GM18508 (cell line): ENCODE data around the gene OR5AL1.
"Not testable (repeated sequence)": the region's sequence is repeated elsewhere in the genome, so short reads cannot be mapped to it uniquely, and the experiment has no call there.

Experiments used
- ATAC-seq: cut with Tn5 transposase; IDR thresholded peaks from one replicate; pipeline ENCODE4 v1.9.1; 2021; ENCODE audit warnings: moderate number of reproducible peaks; ENCODE audit not compliant: insufficient read depth, unreplicated experiment

The OR5AL1 gene

GRCh38 chr11:56412396-56412795, at the start of gene OR5AL1:
Gene OR5AL1, plus strand, starts transcription at chr11:56412696.
- no peak for ATAC-seq

GRCh38 chr11:56375324-56375723, 37.2 kb upstream of the OR5AL1 start, which contains the start of gene OR8U1:
Gene OR8U1, plus strand, starts transcription at chr11:56375624. Its CDS starts 0 bp downstream, at chr11:56375624.
- no peak for ATAC-seq

DNA sequence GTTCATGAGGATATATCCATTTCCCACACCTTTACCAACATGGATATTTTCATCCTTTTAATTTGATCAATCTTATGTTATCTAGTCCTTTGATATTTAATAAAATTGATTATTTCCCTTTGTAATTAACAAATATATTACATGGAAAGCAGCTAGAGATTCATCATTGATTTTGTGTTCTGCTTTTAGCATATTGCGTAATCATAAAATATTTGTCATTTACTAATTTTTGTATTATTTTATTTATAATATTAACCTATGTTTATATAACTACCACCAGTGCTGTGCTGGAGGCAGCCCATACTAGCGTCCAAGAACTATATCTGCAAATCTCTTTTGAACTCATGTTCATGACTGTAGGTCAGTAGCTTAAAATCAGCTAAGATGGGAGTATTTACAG, 32.4 kb upstream of the OR5AL1 start:
- no peak for ATAC-seq

DNA sequence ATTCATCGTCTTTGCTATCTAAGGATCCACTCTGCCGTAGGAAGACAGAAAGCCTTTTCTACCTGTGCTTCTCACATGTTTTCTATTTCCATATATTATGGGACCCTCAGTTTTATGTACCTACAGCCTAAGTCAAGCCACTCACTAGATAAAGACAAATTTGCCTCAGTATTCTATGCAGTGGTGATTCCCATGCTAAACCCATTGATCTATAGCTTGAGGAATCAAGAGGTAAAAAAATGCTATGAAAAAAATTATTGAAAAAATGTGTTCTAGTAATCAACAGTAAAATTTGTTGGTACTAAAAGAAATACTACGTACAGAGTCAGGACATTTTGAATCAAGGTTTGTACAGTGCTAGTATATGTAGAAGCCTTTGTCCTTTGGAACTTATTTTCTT, 18.1 kb upstream of the OR5AL1 start:
- no peak for ATAC-seq

DNA sequence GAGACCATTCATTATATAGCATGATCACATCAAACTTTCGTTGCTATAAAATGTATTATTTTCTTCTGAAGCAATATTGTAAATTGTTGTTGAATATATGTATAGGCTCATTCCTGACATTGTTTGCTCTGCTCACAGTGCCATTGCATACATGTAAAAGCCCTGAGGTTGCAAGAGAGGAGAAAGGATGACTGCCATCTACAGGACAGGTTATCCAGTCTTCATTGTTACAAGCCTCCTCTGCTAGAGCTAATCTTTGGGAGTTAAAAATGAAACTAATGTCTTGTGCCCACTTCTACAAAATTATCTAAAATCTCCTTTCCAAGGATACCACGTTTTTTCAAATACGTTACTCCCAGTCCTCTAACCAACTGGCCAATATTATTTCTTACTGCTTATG, 16.4 kb upstream of the OR5AL1 start:
- no peak for ATAC-seq

DNA sequence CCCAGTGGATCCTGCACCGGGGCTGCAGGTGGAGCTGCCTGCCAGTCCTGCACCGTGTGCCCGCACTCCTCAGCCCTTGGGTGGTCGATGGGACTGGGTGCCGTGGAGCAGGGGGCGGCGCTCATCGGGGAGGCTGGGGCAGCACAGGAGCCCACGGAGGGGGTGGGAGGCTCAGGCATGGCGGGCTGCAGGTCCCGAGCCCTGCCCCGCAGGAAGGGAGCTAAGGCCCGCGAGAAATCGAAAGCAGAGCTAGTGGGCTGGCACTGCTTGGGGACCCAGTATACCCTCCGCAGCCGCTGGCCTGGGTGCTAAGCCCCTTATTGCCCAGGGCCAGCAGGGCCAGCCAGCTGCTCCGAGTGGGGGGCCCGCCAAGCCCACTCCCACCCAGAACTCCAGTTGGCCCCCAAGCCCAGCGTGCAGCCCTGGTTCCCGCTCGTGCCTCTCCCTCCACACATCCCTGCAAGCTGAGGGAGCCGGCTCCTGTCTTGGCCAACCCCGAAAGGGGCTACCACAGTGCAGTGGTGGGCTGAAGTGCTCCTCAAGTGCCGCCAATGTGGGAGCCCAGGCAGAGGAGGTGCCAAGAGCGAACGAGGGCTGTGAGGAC, 10.5 kb upstream of the OR5AL1 start:
- not testable (repeated sequence) for ATAC-seq

- ATAC-seq, result no peak
These were observed 8.1 kb upstream of the OR5AL1 start for GRCh38 chr11:56404393-56404792.

- no peak for ATAC-seq
These were observed 1.7 kb upstream of the OR5AL1 start for GRCh38 chr11:56410801-56411200.

- no peak for ATAC-seq
These were observed 41.0 kb downstream of the OR5AL1 start for GRCh38 chr11:56453521-56453920.

DNA sequence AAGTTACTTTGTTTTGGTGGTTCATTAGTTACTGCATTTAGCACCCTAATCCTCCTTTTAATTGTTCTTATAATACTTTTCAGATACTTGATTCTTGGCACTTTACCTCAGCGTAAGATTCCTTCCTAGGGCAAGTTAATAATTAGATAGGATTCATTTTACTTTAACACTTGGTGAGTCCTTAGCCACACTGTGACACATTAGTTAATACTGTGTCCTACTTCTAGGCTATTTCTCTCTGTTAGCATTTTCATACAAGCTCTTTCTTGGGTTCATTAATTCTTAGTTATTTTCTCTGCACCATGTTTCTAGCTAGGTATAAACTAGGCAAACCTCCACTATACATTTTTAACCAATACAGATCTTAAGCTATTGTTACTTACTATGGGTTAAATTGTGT, 44.6 kb downstream of the OR5AL1 start:
- ATAC-seq, result no peak
